CD1c-positive myeloid dendritic cell (primary cell): ENCODE results near the gene AJAP1.

Experiments used
- DNase-seq: peaks from one replicate; pipeline ENCODE4 v3.0.0-alpha.2; 2016; ENCODE audit errors: extremely low spot score

The AJAP1 gene

DNA sequence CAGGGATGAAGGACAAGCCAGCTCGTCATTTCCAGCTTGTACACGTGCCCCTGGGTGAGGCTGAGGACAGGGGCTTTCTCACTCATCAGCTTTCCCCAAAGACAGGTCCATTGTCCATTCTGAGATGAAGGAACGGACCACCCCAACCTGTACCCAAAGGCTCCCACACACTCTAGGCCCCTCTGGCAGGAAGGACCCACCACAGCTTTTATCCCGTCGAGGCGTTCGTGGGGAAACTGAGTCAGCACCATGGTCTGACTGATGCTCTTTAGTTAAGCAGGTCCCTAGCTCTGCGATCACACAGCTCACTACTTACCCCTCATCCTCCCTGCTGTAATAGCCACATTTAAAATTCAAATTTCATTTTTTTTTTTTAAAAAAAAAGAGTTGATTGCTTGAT is 117.3 kb downstream of the AJAP1 start:
- no peak for DNase-seq

DNA sequence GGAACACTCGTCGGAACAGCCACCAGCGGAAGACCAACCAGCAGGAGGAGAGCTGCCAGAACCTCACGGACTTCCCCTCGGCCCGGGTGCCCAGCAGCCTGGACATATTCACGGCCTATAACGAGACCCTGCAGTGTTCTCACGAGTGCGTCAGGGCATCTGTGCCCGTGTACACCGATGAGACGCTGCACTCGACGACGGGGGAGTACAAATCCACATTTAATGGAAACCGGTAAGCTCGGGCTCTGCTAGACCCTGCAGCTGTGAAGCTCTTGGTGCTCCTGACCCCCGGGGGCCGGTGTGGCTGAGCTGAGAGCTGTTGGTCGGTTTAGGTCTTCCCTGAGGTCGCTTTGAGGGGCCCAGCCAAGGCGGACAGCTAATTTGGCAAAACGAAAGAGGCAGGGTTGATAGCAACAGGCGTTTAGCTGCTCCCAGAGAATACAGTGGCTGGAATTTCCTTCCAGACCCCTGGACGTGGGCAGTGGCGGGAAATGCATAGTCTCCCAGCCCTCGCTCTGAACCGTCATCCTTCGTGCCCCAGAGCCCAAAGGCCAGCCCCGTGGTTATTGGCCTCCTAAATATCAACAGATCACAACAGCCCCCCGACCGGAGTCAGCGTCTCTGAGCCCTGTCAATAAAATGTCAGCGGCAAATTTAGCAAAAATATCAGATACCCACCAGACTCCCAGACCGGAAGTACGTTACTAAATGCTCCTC is 118.0 kb downstream of the AJAP1 start:
- DNase-seq, result no peak

DNA sequence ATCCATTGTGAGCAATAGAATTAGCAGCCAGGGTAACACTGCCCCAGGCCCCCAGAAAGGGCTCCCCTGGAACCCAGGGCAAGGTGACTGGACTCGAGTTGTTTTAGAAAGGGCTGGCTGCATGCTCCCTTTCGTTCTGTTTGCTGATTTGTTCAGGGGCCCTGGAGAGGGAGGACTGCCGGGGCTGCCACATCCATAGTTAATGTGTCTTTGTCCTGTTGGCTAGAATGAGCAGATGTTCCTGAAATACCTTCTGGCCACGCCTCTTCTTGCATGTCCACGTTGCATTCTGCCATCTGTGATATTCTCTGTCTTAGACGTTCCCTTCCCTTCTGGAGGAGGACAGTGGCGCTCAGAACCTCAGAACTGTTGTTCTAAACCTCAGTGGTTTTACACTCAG is 118.8 kb downstream of the AJAP1 start:
- DNase-seq, result no peak

DNA sequence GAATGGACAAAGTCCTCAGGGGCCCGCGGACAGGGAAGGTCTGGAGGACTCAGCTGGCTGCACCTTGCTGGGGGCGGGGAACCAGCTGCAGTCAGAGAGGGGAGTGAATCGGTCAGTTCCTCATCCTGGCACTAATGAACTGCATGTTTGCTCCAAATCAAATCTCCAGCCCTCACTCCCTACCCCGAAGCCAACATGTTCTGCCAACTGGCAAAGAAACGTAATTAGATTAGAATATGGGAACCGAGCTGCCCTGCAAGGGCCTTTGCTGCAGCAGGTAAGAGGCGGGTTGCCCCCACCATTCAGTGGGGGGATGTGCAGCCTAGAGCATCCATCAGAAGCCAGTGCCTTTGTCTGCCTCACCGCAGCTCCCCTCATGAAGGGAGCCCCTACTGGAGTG is 121.1 kb downstream of the AJAP1 start:
- no peak for DNase-seq

DNA sequence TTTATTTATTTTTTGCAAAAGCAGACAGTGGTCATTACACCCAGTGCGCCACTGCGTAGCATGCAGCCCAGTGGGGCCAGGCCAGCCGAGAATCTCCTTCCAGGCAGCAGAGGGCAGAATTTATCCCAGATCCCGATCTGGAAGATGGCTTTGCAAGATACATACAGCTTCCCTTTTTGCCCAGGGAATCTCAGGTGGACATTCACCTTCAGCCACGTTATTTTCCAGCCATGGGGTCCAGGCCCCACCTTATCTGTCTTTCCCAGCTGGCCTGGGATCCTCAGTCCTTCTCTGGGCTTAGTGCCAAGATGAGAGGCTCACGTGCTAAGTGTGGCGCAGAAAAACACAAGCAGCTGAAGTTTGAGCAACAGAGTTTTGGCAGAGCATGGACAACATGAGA is 123.6 kb downstream of the AJAP1 start:
- DNase-seq, result no peak

DNA sequence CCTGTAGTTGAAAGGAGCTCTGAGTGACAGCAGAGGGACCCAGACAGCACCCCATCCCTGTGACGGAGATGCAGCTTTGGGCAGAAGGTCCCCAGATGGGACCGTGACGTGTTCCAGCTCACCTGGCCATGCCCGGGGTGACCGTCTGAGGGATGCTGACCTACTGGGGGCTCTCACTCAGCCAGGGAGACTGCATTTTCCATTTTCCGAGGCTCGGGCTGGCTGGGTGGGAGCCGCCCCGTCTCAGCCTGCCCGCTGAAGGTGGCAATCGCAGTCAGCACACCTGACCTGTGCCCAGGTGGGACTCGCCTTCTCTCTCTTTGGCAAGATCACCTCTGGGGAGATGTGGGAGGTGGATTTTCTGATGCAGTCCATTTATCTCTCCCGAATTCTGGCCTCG is 127.2 kb downstream of the AJAP1 start:
- DNase-seq, result no peak

DNA sequence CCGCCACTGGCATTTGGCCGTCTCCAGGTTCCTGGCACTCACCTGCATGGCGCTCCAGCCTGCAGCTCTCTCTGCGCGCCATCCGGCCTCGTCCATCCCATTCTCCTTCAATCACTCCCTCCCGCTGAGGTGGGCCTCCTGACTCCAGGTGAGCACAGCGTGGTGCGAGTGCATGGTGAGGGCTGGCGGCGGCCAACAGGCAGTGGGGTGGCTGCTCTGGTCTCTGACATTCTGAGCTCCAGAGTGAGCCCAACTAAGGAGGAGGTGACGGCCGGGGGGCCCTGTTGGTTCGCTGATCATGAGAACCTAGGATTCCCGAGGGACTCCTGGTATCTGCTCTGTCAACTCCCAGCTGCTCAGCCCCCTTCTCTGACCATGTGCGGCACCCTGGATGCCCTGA is 130.4 kb downstream of the AJAP1 start:
- DNase-seq, result no peak

DNA sequence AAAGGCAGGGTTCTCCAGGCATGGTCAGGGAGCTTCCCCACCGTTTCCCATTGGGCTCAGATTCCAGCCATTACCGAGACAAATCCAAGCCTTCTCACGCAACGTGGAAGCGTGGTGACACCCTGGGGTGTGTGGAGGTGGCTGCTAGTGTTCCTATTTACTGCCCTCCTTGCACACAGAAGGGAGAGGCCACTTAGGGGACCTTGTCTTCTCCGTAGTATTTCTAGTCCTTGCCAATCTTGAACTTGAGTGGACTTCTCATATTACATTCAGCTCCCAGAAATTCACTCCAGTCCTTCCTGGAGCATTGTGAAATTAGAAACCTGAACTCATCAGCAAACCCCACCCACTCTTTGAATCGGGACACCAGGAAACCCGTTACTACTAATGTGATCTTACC is 131.6 kb downstream of the AJAP1 start:
- DNase-seq, result no peak

DNA sequence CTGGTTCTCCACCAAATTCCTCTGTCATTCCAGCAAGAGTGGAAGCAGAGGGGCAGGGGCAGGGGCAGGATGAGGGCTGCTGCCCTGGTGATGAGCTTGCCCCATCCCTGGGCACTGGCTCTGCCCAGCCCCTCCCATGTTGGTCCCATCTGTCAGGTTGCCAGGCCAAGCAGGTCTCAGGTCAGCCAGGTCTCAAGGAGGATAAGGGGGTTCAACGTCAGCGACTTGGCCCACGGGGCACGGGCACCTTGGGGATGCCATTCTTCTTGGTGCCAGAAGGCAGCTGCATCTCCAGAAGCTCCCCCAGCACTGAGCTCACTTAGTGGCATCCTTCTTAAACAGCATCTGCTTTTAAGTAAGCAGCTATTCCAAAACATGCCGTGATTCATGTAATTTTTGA is 133.1 kb downstream of the AJAP1 start:
- DNase-seq, result no peak

DNA sequence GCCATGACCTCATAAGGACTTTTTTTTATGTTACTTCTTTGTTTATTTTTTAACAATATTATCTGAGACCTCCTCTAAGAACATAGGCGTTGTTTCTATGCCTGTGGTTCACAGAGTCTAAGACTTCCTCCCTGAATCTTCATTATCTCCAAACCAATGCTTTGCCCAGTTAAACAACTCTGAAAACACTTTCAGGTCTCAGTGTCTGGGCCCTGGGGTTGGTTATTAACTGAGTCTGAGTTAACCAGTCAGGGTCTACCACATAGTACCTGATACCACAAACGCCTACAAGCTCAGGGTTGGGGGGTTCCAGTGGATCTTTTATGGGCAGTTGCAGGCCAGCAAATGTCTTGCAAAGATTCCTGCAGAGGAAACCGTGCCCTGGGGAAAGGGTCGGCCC is 138.2 kb downstream of the AJAP1 start:
- no peak for DNase-seq

DNA sequence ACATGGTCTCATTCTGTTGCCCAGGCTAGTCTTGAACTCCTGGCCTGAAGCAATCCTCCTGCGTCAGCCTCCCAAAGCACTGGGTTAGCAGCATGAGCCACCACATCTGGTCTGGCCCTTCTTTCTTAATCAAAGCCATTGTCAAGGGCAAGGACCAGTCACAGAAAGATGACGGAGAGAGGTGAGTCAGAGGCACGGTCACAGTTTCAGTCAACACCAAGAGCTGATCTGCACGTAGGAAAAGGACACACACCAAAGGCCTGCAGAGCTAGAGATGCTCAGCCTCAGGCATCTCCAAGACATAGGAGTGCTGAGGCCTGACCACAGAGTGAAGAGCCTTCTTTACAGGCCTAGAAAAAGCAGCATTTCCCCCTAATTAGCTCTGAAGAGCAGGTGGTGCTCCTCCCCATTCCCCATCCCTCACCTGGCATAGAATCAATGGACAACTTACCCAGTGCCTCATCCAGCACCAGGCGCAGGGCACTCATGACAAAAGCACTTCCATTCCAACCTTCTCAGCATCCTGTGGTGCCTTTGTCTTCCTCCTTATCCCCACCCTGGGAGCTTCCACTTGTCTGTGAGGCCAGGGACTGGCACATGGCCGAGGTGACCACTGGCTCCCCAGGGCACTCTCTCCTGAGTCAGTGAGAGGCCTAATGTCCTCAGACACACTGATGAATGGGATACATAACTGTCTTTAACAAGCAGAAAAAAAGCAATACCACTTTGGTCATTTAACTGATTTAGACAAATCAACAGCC is 139.8 kb downstream of the AJAP1 start:
- no peak for DNase-seq

DNA sequence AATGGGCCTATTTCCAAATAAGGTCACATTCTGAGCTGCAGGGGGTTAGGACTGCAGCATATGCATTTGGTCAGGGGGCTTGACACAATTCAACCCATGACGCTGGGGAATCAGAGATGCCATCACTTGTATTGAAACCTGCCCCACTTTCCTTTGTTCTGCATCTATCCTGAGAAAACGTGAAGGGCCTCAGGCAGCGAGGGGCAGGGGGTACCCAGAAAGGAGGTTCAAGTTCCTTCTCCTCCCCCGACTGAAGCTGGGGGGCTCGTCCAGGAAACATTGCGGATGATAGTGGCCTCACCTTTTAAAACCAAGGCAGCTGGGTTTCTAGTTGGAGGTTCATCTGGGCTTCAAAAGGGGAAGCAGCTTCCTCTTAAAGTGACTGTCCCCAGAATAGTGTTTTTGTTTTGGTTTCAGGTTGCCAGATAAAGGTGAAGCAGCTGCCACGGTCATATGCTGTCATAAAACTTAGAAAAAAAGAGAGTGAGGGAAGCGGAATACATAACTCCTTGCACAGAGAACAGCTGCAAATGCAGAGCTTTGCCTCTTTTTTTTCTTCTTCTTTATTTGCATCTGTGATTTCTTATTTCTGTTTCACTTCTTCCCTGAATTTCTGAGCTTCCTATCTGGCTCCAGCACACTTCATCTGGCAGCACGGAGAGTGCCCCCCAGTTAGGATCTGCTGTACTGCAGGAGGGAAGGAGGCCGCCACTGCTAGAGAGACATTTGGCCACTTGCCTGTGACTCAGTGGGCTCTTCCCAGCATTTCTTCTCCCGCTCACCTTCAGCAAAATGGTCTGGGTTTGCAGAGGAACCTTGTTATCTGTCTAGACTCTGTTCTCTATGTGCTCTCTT is 142.0 kb downstream of the AJAP1 start:
- no peak for DNase-seq

DNA sequence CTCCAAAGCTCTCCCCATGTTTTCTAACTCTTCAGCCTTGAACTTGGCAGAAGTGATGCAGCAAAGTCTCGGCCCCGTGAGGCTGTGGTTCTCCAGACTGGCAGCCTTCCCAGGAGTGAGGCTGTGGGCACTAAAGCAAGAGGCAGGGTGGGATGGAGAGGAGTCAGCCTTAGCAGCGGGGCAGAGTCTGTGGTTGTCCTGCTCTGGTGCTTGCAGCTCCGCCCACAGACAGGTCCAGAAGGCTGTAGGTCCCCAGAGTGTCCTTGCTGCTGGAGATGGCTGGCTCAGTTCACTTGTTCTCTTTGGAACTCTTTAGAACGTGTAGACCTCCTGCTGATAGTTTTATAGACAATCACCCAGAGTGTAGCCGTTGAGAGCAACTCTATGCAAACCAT is 142.6 kb downstream of the AJAP1 start:
- DNase-seq, result no peak

DNA sequence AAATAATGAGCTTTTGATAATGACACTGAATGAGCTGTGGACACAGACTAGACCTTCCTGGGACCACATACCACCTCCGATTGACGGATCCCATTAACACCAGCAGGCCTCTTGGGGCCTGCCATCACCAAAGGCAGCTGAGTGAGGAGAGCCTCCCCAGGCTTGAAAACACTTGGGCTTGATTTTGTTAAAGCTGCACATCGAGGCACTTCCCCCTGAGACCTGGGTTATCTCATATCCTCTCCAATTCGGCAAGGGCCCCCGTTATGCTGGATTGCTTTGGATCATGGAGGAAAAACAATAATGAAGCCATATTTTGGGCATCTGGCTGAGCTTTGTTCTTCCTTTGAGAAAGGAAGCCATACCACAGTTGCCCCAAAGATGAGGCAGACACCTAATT is 143.0 kb downstream of the AJAP1 start:
- DNase-seq, result no peak

DNA sequence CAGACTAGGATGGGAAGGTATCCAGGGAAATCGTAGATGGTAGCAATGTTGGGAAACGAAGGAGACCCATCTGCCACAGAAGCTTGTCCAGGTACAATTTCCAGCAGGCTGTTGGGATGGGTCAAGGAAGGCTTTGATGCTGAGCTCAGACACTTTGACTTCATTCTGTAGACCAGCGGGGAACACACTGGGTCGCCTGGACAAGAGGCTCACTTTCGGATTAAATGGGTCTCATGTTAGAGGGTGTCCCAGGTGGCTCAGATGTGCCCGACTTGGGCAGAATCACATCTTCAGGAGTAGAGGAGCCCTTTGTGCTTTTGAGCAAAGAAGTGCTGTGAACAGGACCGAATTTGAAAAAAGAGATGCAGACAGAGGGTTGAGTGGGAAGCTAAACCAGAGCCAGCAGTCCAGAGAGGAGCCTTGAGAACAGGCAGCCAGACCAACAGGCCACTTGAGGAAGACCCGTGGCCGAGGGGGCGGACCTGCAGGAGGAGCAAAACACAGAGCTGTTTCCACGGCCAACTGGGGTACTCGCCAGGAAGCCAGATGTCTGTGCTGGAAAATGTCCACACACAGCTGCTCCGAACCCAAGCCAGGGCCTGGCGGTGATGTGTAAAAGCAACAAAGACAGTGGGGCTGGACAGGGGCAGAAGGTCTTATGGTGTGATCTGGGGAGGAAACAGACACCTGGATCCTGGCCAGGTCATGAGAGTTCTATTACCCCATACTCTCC is 146.9 kb downstream of the AJAP1 start:
- no peak for DNase-seq

DNA sequence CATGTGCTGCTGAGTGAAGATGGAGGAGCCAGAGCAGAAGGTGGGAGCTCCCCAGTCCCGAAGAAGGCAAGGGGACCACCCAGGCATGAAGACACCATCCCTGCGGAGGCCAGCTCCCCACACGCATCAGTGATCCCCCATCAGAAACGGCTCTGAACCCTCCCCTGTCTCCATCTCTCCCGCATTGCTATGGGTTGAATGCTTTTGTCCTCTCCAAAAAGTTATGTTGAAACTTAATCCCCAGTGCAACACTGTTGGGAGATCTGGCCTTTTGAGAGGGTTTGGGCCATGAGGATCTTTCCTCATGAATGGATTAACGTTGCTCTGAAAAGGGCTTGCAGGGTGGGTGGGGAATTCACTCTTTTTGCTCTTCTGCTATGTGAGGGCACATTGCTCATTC is 147.6 kb downstream of the AJAP1 start:
- DNase-seq, result no peak

DNA sequence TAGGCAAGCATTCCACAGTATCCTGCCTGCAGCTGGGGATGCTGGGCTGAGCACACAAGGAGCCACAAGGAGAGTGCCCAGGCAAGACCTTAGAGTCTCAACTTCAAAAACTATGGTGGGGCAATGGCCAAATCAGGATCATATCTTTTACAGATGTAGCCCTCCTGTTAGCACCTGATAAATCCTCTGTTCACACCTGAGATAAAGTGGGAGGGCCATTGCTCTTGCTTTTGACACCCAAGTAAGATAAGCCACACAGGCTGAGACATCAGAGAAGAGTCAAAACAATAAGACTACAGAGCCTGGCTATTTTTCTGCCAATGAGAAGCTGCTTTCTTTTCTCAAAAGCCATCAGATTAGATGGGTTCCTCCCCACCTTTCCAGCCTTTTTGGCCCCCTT is 148.9 kb downstream of the AJAP1 start:
- no peak for DNase-seq

DNA sequence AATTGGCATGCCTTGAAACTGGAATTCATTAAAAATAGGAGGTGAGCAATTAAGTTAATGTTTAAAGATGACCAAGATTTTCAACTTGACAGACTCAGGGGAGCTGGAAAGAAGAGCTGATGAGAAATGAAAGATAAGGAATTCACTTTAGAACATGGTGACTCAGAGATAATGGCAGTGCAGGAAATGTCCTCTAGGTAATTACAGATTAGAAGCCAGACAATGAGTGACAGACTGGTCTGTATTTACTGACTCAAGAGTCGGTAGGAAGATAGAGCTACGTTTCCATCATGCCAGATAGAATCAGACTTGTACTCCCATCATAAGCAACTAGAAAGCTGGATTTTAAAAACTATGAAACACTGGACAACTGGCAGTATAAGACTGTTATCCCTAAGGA is 151.6 kb downstream of the AJAP1 start:
- DNase-seq, result no peak

DNA sequence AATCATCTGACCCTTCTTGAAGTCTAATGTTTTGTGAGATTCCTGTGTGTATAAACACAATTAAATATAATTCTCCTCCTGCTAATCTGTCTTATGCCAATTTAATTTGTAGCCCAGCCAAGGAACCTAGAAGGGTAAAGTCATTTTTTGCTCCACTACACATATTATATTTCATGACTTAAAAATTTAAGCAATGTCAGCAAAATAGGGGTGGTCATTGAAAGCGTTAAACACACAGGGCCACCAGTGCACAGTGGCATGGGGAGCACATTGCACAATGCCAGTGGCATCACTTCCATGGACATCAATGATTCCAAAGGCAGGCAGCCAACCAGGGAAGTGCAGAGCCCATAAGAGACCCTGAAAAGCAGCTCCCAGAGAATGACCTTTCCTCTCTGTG is 166.1 kb downstream of the AJAP1 start:
- DNase-seq, result no peak

DNA sequence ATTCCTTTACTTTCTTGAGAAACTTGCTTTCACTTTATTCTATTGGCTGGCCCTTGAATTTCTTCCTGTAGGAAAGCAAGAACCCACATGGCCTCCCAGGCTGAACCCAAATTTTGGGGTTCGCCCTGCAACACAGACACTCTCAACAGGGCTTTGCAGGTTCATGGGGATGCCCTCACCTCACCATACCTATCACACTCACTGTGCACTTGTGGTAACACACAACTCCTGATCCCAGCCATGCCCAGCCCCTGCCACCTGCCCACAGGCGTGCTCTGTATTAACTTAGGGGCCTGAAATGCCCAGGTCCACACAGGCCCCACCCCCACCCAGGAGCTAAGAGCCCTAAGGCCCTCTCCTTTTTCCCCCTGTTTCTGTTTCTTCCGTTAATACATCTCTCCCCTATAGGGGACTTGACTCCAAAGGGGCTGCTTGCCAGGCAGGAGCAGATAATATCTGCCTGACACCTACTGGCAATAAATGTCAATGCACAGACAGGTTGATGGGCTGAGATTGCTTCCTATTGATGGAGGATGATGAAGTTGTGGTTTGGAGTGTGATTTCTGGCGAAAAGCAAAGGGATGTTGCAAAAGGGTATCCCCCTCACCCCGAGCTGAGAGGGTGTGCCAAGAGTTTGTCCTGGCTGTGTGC is 171.5 kb downstream of the AJAP1 start:
- no peak for DNase-seq

DNA sequence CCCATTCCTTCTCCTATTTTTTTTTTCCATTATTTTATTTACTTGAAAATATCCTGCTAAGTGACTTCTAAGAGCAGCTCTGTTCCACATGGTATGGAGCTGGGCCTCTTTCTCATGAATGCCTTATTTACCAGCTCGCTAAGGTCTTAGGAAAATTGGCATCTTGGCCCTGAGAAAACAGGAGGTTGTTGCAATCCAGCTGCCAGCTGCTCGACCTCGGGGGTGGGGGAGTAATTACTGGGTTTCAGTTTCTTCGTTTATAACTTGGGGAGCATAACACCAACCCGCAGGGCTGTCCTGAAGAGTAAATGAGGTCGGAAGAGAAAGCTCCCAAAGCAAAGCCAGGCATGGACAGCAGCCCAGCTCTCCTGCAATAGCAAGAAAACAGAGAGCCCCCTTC is 176.3 kb downstream of the AJAP1 start:
- DNase-seq, result no peak

DNA sequence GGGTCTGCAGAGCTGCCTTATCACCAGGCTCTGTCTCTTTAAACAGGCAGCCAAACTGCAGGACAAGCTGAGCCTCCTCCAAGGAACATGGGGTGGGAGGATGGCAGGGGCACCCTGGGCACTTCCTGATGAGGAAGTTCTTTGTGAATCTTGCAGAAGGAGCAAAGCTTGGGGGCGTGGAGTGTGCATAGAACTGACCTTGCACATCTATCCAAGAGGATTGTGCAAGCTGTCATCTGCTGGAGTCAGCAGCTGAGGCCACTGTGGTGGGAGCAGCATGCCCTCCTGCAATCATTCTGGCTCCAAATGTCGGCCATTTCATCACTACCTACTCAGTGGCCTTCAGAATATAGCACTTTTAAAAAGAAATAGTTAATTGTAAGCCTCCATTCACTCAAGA is 182.2 kb downstream of the AJAP1 start:
- no peak for DNase-seq
